ENCODE results near the gene PHTF1. TPM values are rescaled to one million over a fixed set of nuclear protein-coding genes. Genes with fewer than 3 reads are reported as not detected.

Gene PHTF1
- total and polyA plus RNA-seq, 2 of the 4 experiments (the other 2 are of a cell fraction), result 9.6 to 13.3 TPM

DNA sequence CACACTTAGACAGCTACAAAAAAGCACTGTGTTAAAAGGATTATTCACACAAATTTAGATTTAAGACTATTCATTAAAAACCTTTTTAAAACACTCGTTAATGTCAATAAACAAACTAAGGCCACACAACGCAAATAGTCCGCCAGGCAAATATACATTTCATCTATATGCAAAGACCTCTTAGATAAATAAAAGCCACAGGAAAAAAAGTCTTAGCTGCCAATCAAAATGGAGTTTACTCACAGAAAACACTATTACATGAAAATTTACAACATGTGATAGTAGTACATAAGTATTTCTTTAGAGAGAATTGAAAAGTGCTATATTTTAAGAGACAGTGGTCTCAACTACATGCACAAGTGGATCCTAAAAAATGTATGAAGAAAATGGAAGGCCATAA is 2.7 kb upstream of the PHTF1 start:
- Histone ChIP-seq H4K8ac (ENCODE audit: low read depth in 2 of 2, low read length in 2 of 2) (no peak overlapping the region), H4K20me1 (ENCODE audit: insufficient read depth, low read length) (no peaks in the 10 kb centered on the region), H3K4me3 (ENCODE audit: insufficient read depth, low read depth, low read length) (no peak overlapping the region), H2AK9ac (replicated peaks; ENCODE audit: low read depth, low read length, poor library complexity) (no peak overlapping the region), H2BK20ac (ENCODE audit: low read depth, low read length) (no peak overlapping the region), H2AFZ (replicated peaks; ENCODE audit: low read length, poor library complexity) (no peak overlapping the region), H3K4ac (ENCODE audit: low read depth, low read length) (no peak overlapping the region), H3K36me3 (ENCODE audit: control insufficient read depth, insufficient read depth, low read length) (0 out of 2 replicates have a peak, but pooled peaks cover 2% of the 10 kb centered on the region), H3K9ac (ENCODE audit: low read depth, low read length) (no peak overlapping the region), H3K56ac (ENCODE audit: extremely low read depth, insufficient read depth, low read length) (no peak overlapping the region), H4K5ac (ENCODE audit: low read depth, low read length) (no peak overlapping the region), H3K27ac (ENCODE audit: insufficient read depth, low read length) (no peak overlapping the region), H2BK15ac (ENCODE audit: low read depth, low read length) (no peak overlapping the region), H2AK5ac (ENCODE audit: low read depth, low read length) (no peak overlapping the region), H3K79me1 (ENCODE audit: low read depth in 1 of 2, low read length in 2 of 2) (peaks cover 4 to 22% of the 10 kb centered on the region in 2 experiments; a peak in 3 of 4 replicates), H2BK120ac (ENCODE audit: low read depth, low read length) (no peak overlapping the region), H3K18ac (ENCODE audit: low read depth, low read length) (no peak overlapping the region), H2BK5ac (ENCODE audit: low read depth, low read length, poor library complexity, severe bottlenecking) (no peak overlapping the region), H4K91ac (ENCODE audit: insufficient read depth, low read depth, low read length) (no peak overlapping the region), H3K23ac (ENCODE audit: low read depth, low read length) (no peak overlapping the region), H3K9me3 (ENCODE audit: control insufficient read depth, insufficient read depth, low read length) (no peaks in the 10 kb centered on the region), H3K4me2 (ENCODE audit: low read depth, low read length) (no peak overlapping the region), H3K27me3 (ENCODE audit: control insufficient read depth, insufficient read depth, low read length) (no peaks in the 10 kb centered on the region), H3K4me1 (ENCODE audit: control insufficient read depth, insufficient read depth, low read length) (no peaks in the 10 kb centered on the region), H3K14ac (replicated peaks; ENCODE audit: low read depth, low read length) (no peak overlapping the region), H3K9me1 (ENCODE audit: insufficient read depth, low read length) (no peaks in the 10 kb centered on the region)
- ChIA-PET POLR2A (ENCODE audit: unreplicated experiment) (no interaction called here), CTCF (interaction anchor here (0.6 kb wide), 2 partner anchors 17 to 201 kb away, joined by 4 to 5 read pairs; no protein-coding TSS in a partner anchor)
- dilution Hi-C loops (cut with HindIII; ENCODE audit: low sequenced_read_pairs, unreplicated experiment) (no loop called here), intact Hi-C loops (cut with micrococcal nuclease) (no loop called here), in situ Hi-C loops (cut with MboI; ENCODE audit: low sequenced_read_pairs) (no loop called here)
- BruUV-seq (replicated peaks), result no TSS peak
- no peak for ATAC-seq (ENCODE audit: low read depth)
- no peak for TF ChIP-seq MAZ (IDR thresholded peaks at IDR 0.05; ENCODE audit: borderline replicate concordance, low read depth, low read length)
- DNase-seq, result no peak
- WGBS, 2 experiments (ENCODE audit: extremely low coverage in 2 of 2, insufficient read length in 1 of 2), result no CpG with 5 or more reads among the region's 3 CpGs
